SK-N-SH (cell line): Measurements from ENCODE around the gene GALNT8. TPM values are rescaled to one million over a fixed set of nuclear protein-coding genes. Genes with fewer than 3 reads are reported as not detected.

Experiments
- CTCF ChIA-PET: fragments of 300-600, 350-600 bp; formaldehyde crosslinking; extraction: SDS; loops from one replicate; lab custom pipeline; 2021; lab: Yijun Ruan, JAX
- POLR2A ChIA-PET: fragments of 350-600 bp; sonication (Branson Sonifier 250); formaldehyde crosslinking; extraction: SDS; loops from one replicate; lab custom pipeline; 2020; ENCODE audit warnings: antibody characterized with exemption, inconsistent platforms; lab: Yijun Ruan, JAX
- DNase-seq: peaks from one replicate; pipeline ENCODE4 v3.0.0; 2012
- H2AFZ ChIP-seq: fragments of 200-600 bp; sonication (generic); 2 replicates; pipeline ENCODE4 v1.8.1; 2016; ENCODE audit warnings: antibody characterized with exemption, mild to moderate bottlenecking, low read depth
- H3F3A ChIP-seq: fragments of 200-600 bp; sonication (generic); replicated peaks from 2 replicates; pipeline ENCODE3; 2016; ENCODE audit warnings: antibody characterized with exemption, mild to moderate bottlenecking; ENCODE audit not compliant: insufficient read depth
- H3K27ac ChIP-seq, 2 experiments: fragments of 200-500 bp in 1 of 2; fragments of 200-600 bp in 1 of 2; sonication (Bioruptor generic) in 1 of 2; sonication (generic), shearing (Covaris generic) in 1 of 2; 2 replicates each; pipeline versions ENCODE4 v1.5.1 to v1.6.1; 2014 to 2016; ENCODE audit warnings: low read depth in 2 of 2, inconsistent platforms in 1 of 2, low read length in 1 of 2, mild to moderate bottlenecking in 1 of 2, mixed read lengths in 1 of 2
- H3K27me3 ChIP-seq: fragments of 200-600 bp; sonication (generic), shearing (Covaris generic); 2 replicates; pipeline ENCODE4 v1.6.1; 2016; ENCODE audit warnings: mixed run types; ENCODE audit not compliant: insufficient read depth
- H3K36me3 ChIP-seq, 2 experiments: fragments of 200-500 bp in 1 of 2; fragments of 200-600 bp in 1 of 2; sonication (Bioruptor generic) in 1 of 2; sonication (generic) in 1 of 2; replicated peaks in 1 of 2; 2 replicates each; pipeline versions ENCODE3 to v1.5.1; 2014 to 2016; ENCODE audit warnings: low read length in 1 of 2, mild to moderate bottlenecking in 1 of 2; ENCODE audit not compliant: insufficient read depth in 2 of 2, control insufficient read depth in 1 of 2
- H3K4me1 ChIP-seq, 2 experiments: fragments of 200-500 bp in 1 of 2; fragments of 200-600 bp in 1 of 2; sonication (Bioruptor generic) in 1 of 2; sonication (generic), shearing (Covaris generic) in 1 of 2; 2 replicates each; pipeline versions ENCODE4 v1.5.1 to v1.6.1; 2014 to 2016; ENCODE audit warnings: low read depth in 1 of 2, low read length in 1 of 2, mixed run types in 1 of 2; ENCODE audit not compliant: insufficient read depth in 2 of 2, control insufficient read depth in 1 of 2
- H3K4me2 ChIP-seq: fragments of 200-600 bp; sonication (generic), shearing (Covaris generic); 2 replicates; pipeline ENCODE4 v1.6.1; 2017; ENCODE audit warnings: mixed run types
- H3K4me3 ChIP-seq, 2 experiments: fragments of 200-500 bp in 1 of 2; fragments of 200-600 bp in 1 of 2; sonication (Bioruptor generic) in 1 of 2; sonication (generic), shearing (Covaris generic) in 1 of 2; 2 replicates each; pipeline versions ENCODE4 v1.5.1 to v1.8.1; 2014 to 2016; ENCODE audit warnings: low read depth in 2 of 2, inconsistent platforms in 1 of 2, low read length in 1 of 2, mild to moderate bottlenecking in 1 of 2, mixed read lengths in 1 of 2, moderate library complexity in 1 of 2
- H3K79me2 ChIP-seq: fragments of 200-600 bp; sonication (generic); 2 replicates; pipeline ENCODE4 v1.8.1; 2017; ENCODE audit warnings: mild to moderate bottlenecking; ENCODE audit not compliant: insufficient read depth
- H3K9ac ChIP-seq: fragments of 200-600 bp; sonication (generic); 2 replicates; pipeline ENCODE4 v1.6.1; 2017; ENCODE audit warnings: mixed run types
- H3K9me2 ChIP-seq: fragments of 200-600 bp; sonication (generic); 2 replicates; pipeline ENCODE4 v1.6.1; 2017; ENCODE audit warnings: mixed run types
- H3K9me3 ChIP-seq: fragments of 200-600 bp; sonication (generic); 2 replicates; pipeline ENCODE4 v1.6.1; 2017; ENCODE audit warnings: mixed run types, mild to moderate bottlenecking, moderate library complexity
- H4K20me1 ChIP-seq: fragments of 200-600 bp; sonication (generic); 2 replicates; pipeline ENCODE4 v1.6.1; 2017; ENCODE audit warnings: mild to moderate bottlenecking, mixed run types; ENCODE audit not compliant: insufficient read depth
- EP300 ChIP-seq, 2 experiments: IDR thresholded peaks; 2 replicates each; pipeline versions ENCODE4 v1.4.0 to v1.6.1; 2012; ENCODE audit warnings: borderline replicate concordance in 1 of 2, low read depth in 1 of 2, low read length in 1 of 2
- EZH2phosphoT487 ChIP-seq: fragments of 200-600 bp; sonication (generic); IDR thresholded peaks from 2 replicates; pipeline ENCODE4 v1.6.1; 2017; ENCODE audit warnings: low read depth, mixed run types, mild to moderate bottlenecking, antibody characterized with exemption, moderate library complexity, borderline replicate concordance
- FOXJ3 ChIP-seq: sonication (generic); formaldehyde crosslinking; IDR thresholded peaks from 2 replicates; pipeline ENCODE4 v1.5.1; 2020; ENCODE audit warnings: mild to moderate bottlenecking, missing genetic modification reagents
- JUND ChIP-seq: IDR thresholded peaks from 2 replicates; pipeline ENCODE4 v1.4.0; 2012
- MEF2A ChIP-seq: IDR thresholded peaks from 2 replicates; pipeline ENCODE4 v1.4.0; 2012; ENCODE audit warnings: low read depth, borderline replicate concordance
- MXI1 ChIP-seq: IDR thresholded peaks from 2 replicates; pipeline ENCODE4 v1.6.1; 2012; ENCODE audit warnings: mild to moderate bottlenecking, low read depth, low read length, improper control_type of control experiment
- NFIC ChIP-seq: IDR thresholded peaks from 2 replicates; pipeline ENCODE4 v1.4.0; 2012; ENCODE audit warnings: borderline replicate concordance
- RXRA ChIP-seq: IDR thresholded peaks from 2 replicates; pipeline ENCODE4 v1.4.0; 2012; ENCODE audit warnings: low read depth, mild to moderate bottlenecking, borderline replicate concordance
- SIN3A ChIP-seq: IDR thresholded peaks from 2 replicates; pipeline ENCODE4 v1.6.1; 2012; ENCODE audit warnings: low read depth, mild to moderate bottlenecking, low read length, moderate library complexity, borderline replicate concordance
- SMC3 ChIP-seq: IDR thresholded peaks from 2 replicates; pipeline ENCODE4 v1.6.1; 2012; ENCODE audit warnings: low read depth, low read length, improper control_type of control experiment
- WGBS: methylation state at CpG from one replicate; pipeline ENCODE4 v1.1.6; 2017; ENCODE audit warnings: low lambda C conversion rate; 5-methylcytosine and 5-hydroxymethylcytosine counted together
- polyA plus RNA-seq, 3 experiments: library from polyadenylated mRNA; depleted of rRNA; stranded (reverse); fragments of >200 nt; gene quantifications; 2 replicates each; pipeline ENCODE4 v1.2.3, GENCODE V29; 2012
- TF ChIP-seq, protein P1 (sequence below): IDR thresholded peaks from 2 replicates; pipeline ENCODE4 v1.6.1; 2012; ENCODE audit warnings: mild to moderate bottlenecking, low read depth, low read length, moderate library complexity
- TF ChIP-seq, protein P2 (sequence below): fragments of 150-350 bp; IDR thresholded peaks from 2 replicates; pipeline ENCODE4 v1.6.1; 2017; ENCODE audit warnings: antibody characterized with exemption, low read length, low read depth, borderline replicate concordance
- TF ChIP-seq, protein P3 (sequence below): IDR thresholded peaks from 2 replicates; pipeline ENCODE4 v1.4.0; 2012; ENCODE audit warnings: low read depth, borderline replicate concordance

Gene GALNT8
- polyA plus RNA-seq, 1 of the 3 experiments (the other 2 are of a cell fraction) = not detected

DNA sequence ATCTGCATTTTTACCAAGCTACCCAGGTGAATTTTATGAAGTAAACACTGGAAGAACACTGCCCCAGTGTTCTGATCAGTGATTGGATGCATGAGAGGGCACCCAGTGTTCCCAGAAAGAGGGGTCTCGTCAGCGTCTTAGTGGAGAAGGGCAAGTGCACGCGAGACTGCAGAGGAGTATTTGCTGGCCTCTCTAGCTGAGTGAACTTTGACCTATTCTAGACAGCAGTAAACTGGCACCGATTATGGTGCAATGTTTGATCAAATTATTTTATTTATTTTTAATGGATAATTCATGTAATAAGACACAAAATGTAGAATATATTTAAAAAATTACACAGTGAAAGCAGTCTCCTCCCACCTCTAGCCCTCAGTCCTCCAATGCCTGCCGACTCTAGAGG, 5.3 kb upstream of the GALNT8 start (continued):
- TF ChIP-seq, protein P1, sequence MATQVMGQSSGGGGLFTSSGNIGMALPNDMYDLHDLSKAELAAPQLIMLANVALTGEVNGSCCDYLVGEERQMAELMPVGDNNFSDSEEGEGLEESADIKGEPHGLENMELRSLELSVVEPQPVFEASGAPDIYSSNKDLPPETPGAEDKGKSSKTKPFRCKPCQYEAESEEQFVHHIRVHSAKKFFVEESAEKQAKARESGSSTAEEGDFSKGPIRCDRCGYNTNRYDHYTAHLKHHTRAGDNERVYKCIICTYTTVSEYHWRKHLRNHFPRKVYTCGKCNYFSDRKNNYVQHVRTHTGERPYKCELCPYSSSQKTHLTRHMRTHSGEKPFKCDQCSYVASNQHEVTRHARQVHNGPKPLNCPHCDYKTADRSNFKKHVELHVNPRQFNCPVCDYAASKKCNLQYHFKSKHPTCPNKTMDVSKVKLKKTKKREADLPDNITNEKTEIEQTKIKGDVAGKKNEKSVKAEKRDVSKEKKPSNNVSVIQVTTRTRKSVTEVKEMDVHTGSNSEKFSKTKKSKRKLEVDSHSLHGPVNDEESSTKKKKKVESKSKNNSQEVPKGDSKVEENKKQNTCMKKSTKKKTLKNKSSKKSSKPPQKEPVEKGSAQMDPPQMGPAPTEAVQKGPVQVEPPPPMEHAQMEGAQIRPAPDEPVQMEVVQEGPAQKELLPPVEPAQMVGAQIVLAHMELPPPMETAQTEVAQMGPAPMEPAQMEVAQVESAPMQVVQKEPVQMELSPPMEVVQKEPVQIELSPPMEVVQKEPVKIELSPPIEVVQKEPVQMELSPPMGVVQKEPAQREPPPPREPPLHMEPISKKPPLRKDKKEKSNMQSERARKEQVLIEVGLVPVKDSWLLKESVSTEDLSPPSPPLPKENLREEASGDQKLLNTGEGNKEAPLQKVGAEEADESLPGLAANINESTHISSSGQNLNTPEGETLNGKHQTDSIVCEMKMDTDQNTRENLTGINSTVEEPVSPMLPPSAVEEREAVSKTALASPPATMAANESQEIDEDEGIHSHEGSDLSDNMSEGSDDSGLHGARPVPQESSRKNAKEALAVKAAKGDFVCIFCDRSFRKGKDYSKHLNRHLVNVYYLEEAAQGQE = no peak
- TF ChIP-seq EZH2phosphoT487 (no peak), RXRA (no peak), FOXJ3 (CRISPR knock-in tag) (no peak), MXI1 (no peak), MEF2A (no peak), SIN3A (no peak), EP300 (IDR thresholded peaks at IDR 0.05; ENCODE audit: borderline replicate concordance in 1 of 2, low read depth in 1 of 2, low read length in 1 of 2) (no peak), JUND (no peak), SMC3 (no peak)
- TF ChIP-seq, protein P2, sequence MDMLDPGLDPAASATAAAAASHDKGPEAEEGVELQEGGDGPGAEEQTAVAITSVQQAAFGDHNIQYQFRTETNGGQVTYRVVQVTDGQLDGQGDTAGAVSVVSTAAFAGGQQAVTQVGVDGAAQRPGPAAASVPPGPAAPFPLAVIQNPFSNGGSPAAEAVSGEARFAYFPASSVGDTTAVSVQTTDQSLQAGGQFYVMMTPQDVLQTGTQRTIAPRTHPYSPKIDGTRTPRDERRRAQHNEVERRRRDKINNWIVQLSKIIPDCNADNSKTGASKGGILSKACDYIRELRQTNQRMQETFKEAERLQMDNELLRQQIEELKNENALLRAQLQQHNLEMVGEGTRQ = no peak

DNA sequence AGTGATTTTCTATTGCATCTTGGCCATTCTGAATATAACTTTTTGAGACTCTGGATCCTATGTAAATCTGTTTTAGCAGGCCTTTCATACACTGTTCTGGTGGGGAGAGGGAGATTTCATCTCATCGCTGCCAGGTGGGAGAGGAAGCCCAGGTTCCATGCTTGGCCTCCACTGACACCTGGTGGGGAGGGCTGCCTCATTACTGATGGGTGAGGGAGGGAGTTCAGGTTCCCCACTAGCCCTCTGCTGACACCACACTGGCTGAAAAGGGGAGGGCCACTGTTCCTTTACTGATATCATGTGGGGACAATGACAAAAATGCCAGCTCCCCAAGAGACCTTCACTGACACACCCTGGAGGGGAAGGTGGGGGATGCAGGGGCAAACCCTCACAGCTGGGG, 2.4 kb upstream of the GALNT8 start:
- H4K20me1 ChIP-seq = no peaks in the 10 kb centered on the region
- H2AFZ ChIP-seq = no peak overlapping the region
- H3K4me2 ChIP-seq = no peak overlapping the region
- TF ChIP-seq NFIC = no peak
- TF ChIP-seq, protein P3, sequence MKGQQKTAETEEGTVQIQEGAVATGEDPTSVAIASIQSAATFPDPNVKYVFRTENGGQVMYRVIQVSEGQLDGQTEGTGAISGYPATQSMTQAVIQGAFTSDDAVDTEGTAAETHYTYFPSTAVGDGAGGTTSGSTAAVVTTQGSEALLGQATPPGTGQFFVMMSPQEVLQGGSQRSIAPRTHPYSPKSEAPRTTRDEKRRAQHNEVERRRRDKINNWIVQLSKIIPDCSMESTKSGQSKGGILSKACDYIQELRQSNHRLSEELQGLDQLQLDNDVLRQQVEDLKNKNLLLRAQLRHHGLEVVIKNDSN = no peak
- TF ChIP-seq SMC3 = no peak
- H3K9me3 ChIP-seq = no peaks in the 10 kb centered on the region
- peaks cover 11% of the 10 kb centered on the region; the same call in 1 of the 2 replicates for H3K27me3 ChIP-seq
- no peak for DNase-seq
- no peaks in the 10 kb centered on the region for H3K4me1 ChIP-seq
- H3K4me3 ChIP-seq = no peak overlapping the region
- POLR2A ChIA-PET = no interaction called here
- no peaks in the 10 kb centered on the region for H3F3A ChIP-seq
- H3K9me2 ChIP-seq = no peaks in the 10 kb centered on the region
- H3K79me2 ChIP-seq = no peaks in the 10 kb centered on the region
- WGBS = 73% methylated on average over 1 of the region's 1 CpG
- no peak overlapping the region for H3K9ac ChIP-seq
- CTCF ChIA-PET = no interaction called here
- H3K36me3 ChIP-seq = no peaks in the 10 kb centered on the region
- no peak overlapping the region for H3K27ac ChIP-seq
